HG03139 (cell line): ENCODE data around the gene DNHD1.

Experiments
- ATAC-seq: cut with Tn5 transposase; IDR thresholded peaks from one replicate; pipeline ENCODE4 v1.9.1; 2021; ENCODE audit not compliant: unreplicated experiment

Gene DNHD1

GRCh38 chr11:6531267-6531752 lies 34.2 kb downstream of the DNHD1 start:
- ATAC-seq, result no peak

- ATAC-seq, result no peak
These were observed 41.4 kb downstream of the DNHD1 start for GRCh38 chr11:6538456-6538855.

- ATAC-seq, result no peak
These were observed 41.9 kb downstream of the DNHD1 start for GRCh38 chr11:6538945-6539344.

GRCh38 chr11:6539748-6540268 lies 42.7 kb downstream of the DNHD1 start:
- ATAC-seq, result no peak

GRCh38 chr11:6541356-6541755 lies 44.3 kb downstream of the DNHD1 start:
- no peak for ATAC-seq

- no peak for ATAC-seq
These were observed 45.6 kb downstream of the DNHD1 start for GRCh38 chr11:6542727-6543126.

- no peak for ATAC-seq
These were observed 48.1 kb downstream of the DNHD1 start for GRCh38 chr11:6544921-6545850.

GRCh38 chr11:6545917-6546605 lies 49.0 kb downstream of the DNHD1 start:
- ATAC-seq, result no peak

- ATAC-seq, result no peak
These were observed 49.7 kb downstream of the DNHD1 start for GRCh38 chr11:6546735-6547134.

- ATAC-seq, result no peak
These were observed 50.1 kb downstream of the DNHD1 start for GRCh38 chr11:6547177-6547576.

- ATAC-seq, result no peak
These were observed 51.0 kb downstream of the DNHD1 start for GRCh38 chr11:6548121-6548520.

GRCh38 chr11:6548641-6549040 lies 51.6 kb downstream of the DNHD1 start:
- no peak for ATAC-seq

- ATAC-seq, result no peak
These were observed 56.6 kb downstream of the DNHD1 start for GRCh38 chr11:6553634-6554033.

- ATAC-seq, result no peak
These were observed 58.0 kb downstream of the DNHD1 start for GRCh38 chr11:6554828-6555706.

GRCh38 chr11:6556139-6556949 lies 59.3 kb downstream of the DNHD1 start:
- ATAC-seq, result no peak

- no peak for ATAC-seq
These were observed 60.0 kb downstream of the DNHD1 start for GRCh38 chr11:6557063-6557462.

- no peak for ATAC-seq
These were observed 60.9 kb downstream of the DNHD1 start for GRCh38 chr11:6557761-6558674.

GRCh38 chr11:6559369-6559768 lies 62.3 kb downstream of the DNHD1 start:
- no peak for ATAC-seq

- ATAC-seq, result no peak
These were observed 64.2 kb downstream of the DNHD1 start for GRCh38 chr11:6561288-6561687.
